OCI-LY7 (cell line): ENCODE results near the gene B3GALT4.

ENCODE experiments used
- CTCF ChIP-seq: fragments of 200-600 bp; sonication (generic); conservative IDR thresholded peaks from 2 replicates; pipeline ENCODE4 v1.5.1; 2014; ENCODE audit warnings: mild to moderate bottlenecking, antibody characterized with exemption, low read length, moderate library complexity, mixed read lengths
- EZH2phosphoT487 ChIP-seq: fragments of 200-600 bp; sonication (generic); IDR thresholded peaks from 2 replicates; pipeline ENCODE4 v1.6.1; 2018; ENCODE audit warnings: low read depth, borderline replicate concordance, mild to moderate bottlenecking, mixed run types, antibody characterized with exemption, low read length, moderate library complexity, mixed read lengths

DNA sequence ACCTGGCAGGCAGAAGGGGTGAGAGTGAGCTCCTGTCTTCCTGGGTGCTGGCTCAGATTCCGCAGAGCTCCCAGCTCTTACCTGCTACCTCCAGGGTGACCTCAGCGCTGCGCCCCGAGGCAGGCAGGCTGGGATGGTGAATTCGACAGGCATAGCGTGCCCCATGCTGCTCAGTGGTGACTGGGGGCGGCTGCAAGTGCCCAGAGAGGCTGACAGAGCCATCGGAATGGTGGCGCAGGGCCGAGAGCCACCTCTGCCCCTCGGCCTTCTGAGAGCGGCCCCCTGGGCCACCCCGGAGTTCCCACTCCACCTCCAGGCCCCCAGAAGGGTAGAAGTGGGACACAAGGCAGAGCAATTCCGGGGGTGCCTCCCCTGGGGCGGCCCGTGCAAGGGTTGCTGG, 27.3 kb downstream of the B3GALT4 start:
- no peak for TF ChIP-seq CTCF
- no peak for TF ChIP-seq EZH2phosphoT487
